Stimulated activated CD4-positive, alpha-beta T cell treated with anti-CD3 and anti-CD28 coated beads, Interleukin-15, amount 100 ng/mL, for 1 hour (primary cell): ENCODE data around the gene ARMH1.
"Not testable (repeated sequence)": the region's sequence is repeated elsewhere in the genome, so short reads cannot be mapped to it uniquely, and the experiment has no call there.

Source experiments
- DNase-seq, 2 donors: peaks; one replicate each; pipeline ENCODE4 v3.0.0-alpha.2; 2020; ENCODE audit warnings: low read depth in 1 of 2, low spot score in 1 of 2

Gene ARMH1

GRCh38 chr1:44666719-44667118 lies 7.8 kb upstream of the ARMH1 start:
- DNase-seq: not testable (repeated sequence)

DNA sequence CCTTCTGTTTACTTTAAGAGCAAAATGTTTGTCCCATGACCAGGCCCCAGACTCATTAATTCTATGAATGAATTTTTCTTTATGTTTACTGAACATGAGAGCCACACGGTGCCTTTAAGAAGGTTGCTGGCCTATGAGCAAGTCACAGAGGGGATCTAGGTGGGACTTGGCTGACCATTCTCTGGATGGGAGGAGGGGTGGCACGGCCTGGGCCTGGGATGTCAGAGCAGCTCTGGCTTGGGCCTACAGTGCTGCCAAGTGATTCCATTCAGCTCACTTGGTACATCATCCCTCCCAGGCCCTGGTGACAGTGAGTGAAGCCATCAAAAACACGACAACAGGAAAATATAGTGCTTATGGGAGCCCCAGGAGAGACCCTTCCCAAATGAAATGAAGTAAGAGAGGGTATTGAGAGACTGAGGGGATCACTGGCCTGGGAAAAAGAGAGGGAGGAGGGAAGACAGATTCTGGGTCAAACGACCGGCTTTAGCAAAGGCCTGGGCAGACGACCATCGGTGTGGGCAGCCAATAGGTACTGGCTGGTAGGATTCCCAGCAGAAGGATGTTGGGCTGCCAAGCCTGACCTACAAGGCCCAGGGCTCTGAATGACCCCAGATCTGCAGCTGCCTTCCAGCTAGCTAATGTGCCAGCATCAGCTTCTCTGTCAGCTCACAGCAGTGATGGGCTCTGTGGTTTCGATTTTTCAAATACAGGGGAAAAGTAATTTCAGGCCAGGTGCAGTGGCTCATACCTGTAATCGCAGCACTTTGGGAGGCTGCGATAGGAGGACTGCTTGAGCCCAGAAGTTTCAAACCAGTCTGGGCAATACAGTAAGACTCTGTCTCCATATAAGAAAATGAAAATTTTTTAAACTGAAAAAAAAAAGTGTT lies 3.5 kb upstream of the ARMH1 start:
- DNase-seq: no peak

DNA sequence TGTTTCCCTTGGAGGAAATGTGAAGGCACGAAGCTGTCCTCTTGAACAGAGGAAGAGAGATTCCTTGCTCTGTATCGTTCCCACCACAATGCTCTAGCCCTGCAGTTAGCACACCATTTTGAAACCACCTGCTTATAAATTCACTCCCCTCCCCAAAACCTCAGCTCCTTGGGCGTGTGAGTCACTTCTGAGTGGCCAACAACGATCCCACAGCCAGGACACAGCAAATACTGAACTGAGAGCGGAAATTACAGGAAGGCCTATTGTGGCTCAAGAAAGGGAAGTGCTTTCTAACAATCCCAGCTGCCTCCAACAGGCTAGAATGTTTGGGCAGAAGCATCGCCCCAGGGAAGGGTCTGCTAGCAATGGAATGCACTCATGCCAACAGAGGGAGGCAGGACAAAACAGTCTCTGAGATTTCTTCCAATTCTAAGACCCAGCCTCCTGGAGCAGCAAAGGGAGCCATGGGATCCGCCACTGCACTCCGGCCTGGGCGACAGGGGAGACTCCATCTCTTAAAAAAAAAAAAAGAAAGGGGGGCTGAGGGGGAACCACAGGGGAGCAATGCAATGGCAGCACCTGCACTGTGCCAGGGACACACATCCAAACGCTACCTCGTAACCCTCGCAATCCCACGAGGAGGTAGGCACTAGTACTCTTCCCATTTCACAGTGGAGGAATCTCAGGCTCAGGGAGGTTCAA lies 2.1 kb upstream of the ARMH1 start:
- DNase-seq: no peak

DNA sequence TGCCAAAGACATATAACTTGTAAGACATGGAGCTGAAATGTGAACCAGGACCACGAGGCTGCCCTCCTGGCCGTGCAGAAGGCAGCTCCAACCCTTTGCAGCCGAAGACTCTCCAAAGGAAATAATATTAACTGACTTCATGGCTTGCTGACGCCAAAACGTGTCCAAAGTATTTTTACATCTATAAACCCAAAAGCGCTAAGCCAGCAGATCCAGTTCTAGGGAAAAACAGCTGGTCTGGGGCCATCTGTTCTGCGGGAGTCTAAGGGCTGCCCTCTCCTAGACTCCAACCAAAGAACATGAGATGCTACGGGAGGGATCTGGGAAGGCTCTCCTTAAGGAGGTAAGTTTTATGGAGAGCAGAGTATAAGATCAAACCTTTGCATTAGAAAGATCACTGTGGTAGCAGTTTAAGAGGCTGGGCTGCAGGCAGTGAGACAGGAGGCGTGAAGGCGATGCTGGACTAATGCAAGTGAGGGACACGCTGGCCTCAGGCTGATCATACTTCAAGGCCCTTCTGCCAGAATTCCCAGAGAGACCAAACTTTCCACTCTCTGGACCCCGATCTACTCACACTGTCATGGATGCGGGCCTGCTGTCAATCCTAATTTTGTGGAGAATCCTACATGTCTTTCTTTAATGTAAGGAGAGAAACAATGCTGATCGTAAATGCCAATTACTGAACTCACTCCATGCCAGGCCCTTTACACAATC lies 1.4 kb upstream of the ARMH1 start:
- DNase-seq: no peak

DNA sequence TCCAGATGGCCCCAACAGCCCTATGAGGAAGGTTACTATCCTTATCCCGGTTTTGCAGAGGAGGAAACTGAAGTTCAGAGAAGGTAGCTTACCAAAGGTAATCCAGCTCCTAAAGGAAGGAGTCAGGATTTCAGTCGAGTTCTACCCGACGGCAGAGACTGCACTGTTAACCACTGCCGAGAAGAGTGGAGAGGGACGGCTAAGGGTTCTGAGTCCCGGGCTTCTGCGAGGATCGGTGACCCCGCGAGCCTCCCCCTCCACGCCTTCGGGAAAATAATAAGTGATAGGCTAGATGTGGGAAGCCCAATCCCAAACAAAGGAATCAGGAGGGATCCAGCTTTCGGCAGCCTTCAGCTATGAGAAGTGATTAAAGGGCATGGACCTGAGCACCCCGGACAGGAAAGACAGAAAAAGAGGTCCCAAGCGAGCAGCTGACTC lies 820 bp upstream of the ARMH1 start:
- no peak for DNase-seq

GRCh38 chr1:44675186-44675585 lies 672 bp downstream of the ARMH1 start:
- DNase-seq: no peak

GRCh38 chr1:44676484-44677200 lies 2.1 kb downstream of the ARMH1 start:
- DNase-seq: no peak

- DNase-seq: no peak
These were observed 2.8 kb downstream of the ARMH1 start for GRCh38 chr1:44677201-44677766.

DNA sequence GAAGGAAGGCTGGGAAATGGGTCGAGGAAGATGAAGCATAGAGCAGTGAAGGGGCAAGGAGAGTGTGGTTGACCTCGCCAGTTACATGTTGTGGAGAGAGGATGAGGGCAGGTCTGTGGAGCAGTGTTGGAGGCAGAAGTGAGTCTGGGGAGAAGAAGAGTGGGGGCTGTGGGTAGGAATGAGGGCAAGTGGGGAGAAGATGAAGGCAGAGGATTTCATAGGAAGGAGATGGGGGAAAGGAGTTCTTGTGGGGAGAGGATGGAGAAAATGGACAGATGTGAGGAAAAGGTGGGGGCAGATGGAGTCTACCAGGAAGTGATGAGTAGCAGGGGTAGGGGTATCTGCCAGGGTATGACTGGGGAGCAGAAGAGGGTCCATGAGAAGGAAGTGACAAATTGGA lies 3.6 kb downstream of the ARMH1 start:
- no peak for DNase-seq

GRCh38 chr1:44678626-44679025 lies 4.1 kb downstream of the ARMH1 start:
- DNase-seq: no peak

DNA sequence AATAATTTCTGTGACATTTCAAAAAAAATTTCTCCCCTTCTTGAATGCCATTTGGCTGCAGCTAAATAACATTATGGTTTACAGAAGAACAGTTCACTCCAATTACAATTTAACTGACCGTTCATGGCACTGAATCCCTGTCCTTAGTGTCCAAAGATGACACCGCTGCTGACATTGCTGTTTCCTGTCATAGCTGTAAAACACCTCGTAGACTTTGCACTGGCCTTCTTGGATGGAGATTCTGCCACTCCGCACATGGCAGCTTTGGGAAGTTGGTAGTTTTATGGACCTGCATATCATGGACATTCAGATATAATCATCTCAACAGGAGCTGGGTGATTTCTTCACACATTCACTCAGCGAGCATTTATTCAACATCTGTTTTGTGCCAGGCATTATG lies 5.0 kb downstream of the ARMH1 start:
- no peak for DNase-seq

- no peak for DNase-seq
These were observed 7.7 kb downstream of the ARMH1 start for GRCh38 chr1:44681905-44682882.

- no peak for DNase-seq
These were observed 8.4 kb downstream of the ARMH1 start for GRCh38 chr1:44682883-44683265.

GRCh38 chr1:44684525-44684924 lies 10.0 kb downstream of the ARMH1 start:
- DNase-seq: no peak

DNA sequence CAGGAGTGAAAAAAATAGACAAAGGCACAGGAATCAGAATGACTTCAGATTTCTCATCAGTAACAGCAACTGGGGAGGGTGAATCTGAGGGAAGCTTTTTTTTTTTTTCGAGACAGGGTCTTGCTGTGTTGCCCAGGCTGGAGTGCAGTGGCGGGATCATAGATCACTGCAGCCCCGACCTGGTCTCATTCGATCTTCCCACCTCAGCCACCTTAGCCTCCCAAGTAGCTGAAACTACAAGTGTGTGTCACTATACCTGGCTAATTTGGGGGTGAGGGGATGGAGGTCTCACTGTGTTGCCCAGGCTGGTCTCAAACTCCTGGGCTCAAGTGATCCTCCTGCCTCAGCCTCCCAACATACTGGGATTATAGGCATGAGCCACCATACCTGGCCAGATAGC lies 10.7 kb downstream of the ARMH1 start:
- no peak for DNase-seq

- no peak for DNase-seq
These were observed 11.4 kb downstream of the ARMH1 start for GRCh38 chr1:44685881-44686280.

- DNase-seq: no peak
These were observed 14.4 kb downstream of the ARMH1 start for GRCh38 chr1:44688760-44689446.

DNA sequence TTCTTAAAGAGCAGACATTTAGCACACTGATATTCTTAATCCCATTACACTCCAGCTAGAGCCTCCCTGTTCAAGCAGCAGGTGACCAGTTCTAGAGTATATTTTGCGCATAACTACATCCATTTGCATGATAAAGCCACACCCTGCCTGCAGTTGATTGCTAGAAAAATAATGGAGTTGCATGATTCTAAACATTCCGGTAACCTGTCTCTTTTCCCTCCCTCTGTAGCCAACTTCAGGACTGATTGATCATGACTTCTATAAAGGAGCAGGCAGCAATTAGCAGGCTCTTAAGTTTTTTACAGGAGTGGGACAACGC lies 14.9 kb downstream of the ARMH1 start:
- no peak for DNase-seq

DNA sequence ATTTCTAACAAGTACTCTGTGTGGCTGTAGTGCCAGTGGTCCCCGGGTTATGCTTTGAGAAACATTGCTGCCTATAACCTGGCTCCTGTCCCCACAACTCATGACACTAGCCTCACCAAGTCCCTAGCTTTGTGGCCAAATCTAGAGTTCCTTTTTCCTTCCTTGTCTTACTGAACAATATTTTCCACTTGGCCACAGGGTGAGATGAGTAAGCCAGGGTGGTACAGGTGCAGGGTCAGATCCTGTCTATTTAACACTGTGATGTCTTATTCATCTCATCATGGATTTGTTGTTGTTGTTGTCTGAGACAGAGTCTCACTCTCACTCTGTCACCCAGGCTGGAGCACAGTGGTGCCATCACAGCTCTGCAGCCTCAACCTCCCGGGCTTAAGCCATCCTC lies 18.6 kb downstream of the ARMH1 start:
- no peak for DNase-seq
